Right lobe of liver (tissue), 4 donors: ENCODE measurements around the gene ZBTB43.

ENCODE experiments used
- CTCF ChIP-seq, 4 donors: fragments of 200-600 bp in 3 of 4; fragments of 450-650 bp in 1 of 4; IDR thresholded peaks; one replicate each; pipeline versions ENCODE4 v1.5.1 to v1.8.0; 2016 to 2022; ENCODE audit warnings: antibody characterized with exemption in 4 of 4, mild to moderate bottlenecking in 2 of 4
- POLR2A ChIP-seq: fragments of 450-650 bp; IDR thresholded peaks from one replicate; pipeline ENCODE4 v1.6.1; 2017; ENCODE audit warnings: antibody characterized with exemption, mild to moderate bottlenecking
- donor health status: DM: no; HTN: no; CAD: no.
- donor health status: DM: no; HTN: no; CAD: no.
- donor health status: DM: no; HTN: yes; CAD: no.

GRCh38 chr9:126838055-126838811 is 33.4 kb downstream of the ZBTB43 start:
- no peak for TF ChIP-seq CTCF (IDR thresholded peaks at IDR 0.05)
- no peak for TF ChIP-seq POLR2A
